NK-92 treated with Interleukin-12 subunit alpha and Interleukin-12 subunit beta, amount 100 ng/mL, for 24 hours (cell line): ENCODE results near the gene HDAC11.
"Not testable (repeated sequence)": the region's sequence is repeated elsewhere in the genome, so short reads cannot be mapped to it uniquely, and the experiment has no call there.

ENCODE experiments used
- DNase-seq: peaks from one replicate; lab custom pipeline; 2025; lab: John Stamatoyannopoulos, UW

The HDAC11 gene

GRCh38 chr3:13493867-13494441, 13.8 kb downstream of the HDAC11 start:
- no peak for DNase-seq

- no peak for DNase-seq
Measured at GRCh38 chr3:13494463-13495350, 14.6 kb downstream of the HDAC11 start.

- no peak for DNase-seq
Measured at GRCh38 chr3:13495351-13495813, 15.3 kb downstream of the HDAC11 start.

GRCh38 chr3:13495921-13496723, 16.0 kb downstream of the HDAC11 start:
- DNase-seq = peak; percentile 33

- DNase-seq = no peak
Measured at GRCh38 chr3:13496879-13497278, 16.8 kb downstream of the HDAC11 start.

GRCh38 chr3:13497386-13497785, 17.3 kb downstream of the HDAC11 start:
- DNase-seq = no peak

- no peak for DNase-seq
Measured at GRCh38 chr3:13498354-13499060, 18.4 kb downstream of the HDAC11 start.

- not testable (repeated sequence) for DNase-seq
Measured at GRCh38 chr3:13499246-13499645, 19.1 kb downstream of the HDAC11 start.

- DNase-seq = no peak
Measured at GRCh38 chr3:13500133-13500885, 20.2 kb downstream of the HDAC11 start.

- no peak for DNase-seq
Measured at GRCh38 chr3:13501056-13501455, 20.9 kb downstream of the HDAC11 start.

- no peak for DNase-seq
Measured at GRCh38 chr3:13501521-13501920, 21.4 kb downstream of the HDAC11 start.

GRCh38 chr3:13501958-13502790, 22.1 kb downstream of the HDAC11 start:
- DNase-seq = no peak

GRCh38 chr3:13502791-13503060, 22.6 kb downstream of the HDAC11 start:
- no peak for DNase-seq

GRCh38 chr3:13504161-13504831, 24.2 kb downstream of the HDAC11 start:
- DNase-seq = no peak

- no peak for DNase-seq
Measured at GRCh38 chr3:13505147-13506130, 25.3 kb downstream of the HDAC11 start.

GRCh38 chr3:13506239-13506638, 26.1 kb downstream of the HDAC11 start:
- no peak for DNase-seq

GRCh38 chr3:13506680-13507079, 26.6 kb downstream of the HDAC11 start:
- no peak for DNase-seq

- DNase-seq = no peak
Measured at GRCh38 chr3:13507247-13507569, 27.1 kb downstream of the HDAC11 start.
